ENCODE data around the gene CYBC1.
"Not testable (repeated sequence)": the region's sequence is repeated elsewhere in the genome, so short reads cannot be mapped to it uniquely, and the experiment has no call there.

Gene CYBC1

GRCh38 chr17:82416771-82417170 lies 33.8 kb downstream of the CYBC1 start:
- Mint-ChIP-seq H3K4me1 (ENCODE audit: low read depth) (peaks cover 32% of the 10 kb centered on the region), H3K27ac (no peak overlapping the region), H3K36me3 (ENCODE audit: low read depth) (peaks cover 38% of the 10 kb centered on the region), H3K9me3 (no peaks in the 10 kb centered on the region), H3K4me3 (no peak overlapping the region), H3K27me3 (no peaks in the 10 kb centered on the region)
- no peak for DNase-seq

- no peak overlapping the region for H3K4me3 Mint-ChIP-seq
- H3K27ac Mint-ChIP-seq, result no peak overlapping the region
- H3K27me3 Mint-ChIP-seq, result no peaks in the 10 kb centered on the region
These were observed 34.3 kb downstream of the CYBC1 start for GRCh38 chr17:82416264-82416663.

GRCh38 chr17:82415786-82416185 lies 34.8 kb downstream of the CYBC1 start:
- Mint-ChIP-seq H3K27ac (no peak overlapping the region), H3K36me3 (ENCODE audit: low read depth) (peaks cover 34% of the 10 kb centered on the region), H3K9me3 (no peaks in the 10 kb centered on the region), H3K4me1 (ENCODE audit: low read depth) (peaks cover 31% of the 10 kb centered on the region), H3K4me3 (no peak overlapping the region), H3K27me3 (no peaks in the 10 kb centered on the region)
- no peak for DNase-seq

More at GRCh38 chr17:82416264-82416663, 34.3 kb downstream of the CYBC1 start:
- no peaks in the 10 kb centered on the region for H3K9me3 Mint-ChIP-seq
- H3K4me1 Mint-ChIP-seq (ENCODE audit: low read depth), result peaks cover 32% of the 10 kb centered on the region
- DNase-seq, result no peak
- H3K36me3 Mint-ChIP-seq (ENCODE audit: low read depth), result peaks cover 39% of the 10 kb centered on the region

GRCh38 chr17:82415336-82415735 lies 35.2 kb downstream of the CYBC1 start:
- no peak overlapping the region for H3K27ac Mint-ChIP-seq
- no peak overlapping the region for H3K4me3 Mint-ChIP-seq
- H3K9me3 Mint-ChIP-seq, result no peaks in the 10 kb centered on the region
- peaks cover 31% of the 10 kb centered on the region for H3K4me1 Mint-ChIP-seq (ENCODE audit: low read depth)
- DNase-seq, result no peak
- peaks cover 31% of the 10 kb centered on the region for H3K36me3 Mint-ChIP-seq (ENCODE audit: low read depth)
- no peaks in the 10 kb centered on the region for H3K27me3 Mint-ChIP-seq

GRCh38 chr17:82414548-82415281 lies 35.8 kb downstream of the CYBC1 start:
- Mint-ChIP-seq H3K9me3 (no peaks in the 10 kb centered on the region), H3K36me3 (ENCODE audit: low read depth) (peaks cover 25% of the 10 kb centered on the region), H3K27me3 (no peaks in the 10 kb centered on the region), H3K4me1 (ENCODE audit: low read depth) (peaks cover 25% of the 10 kb centered on the region), H3K27ac (no peak overlapping the region), H3K4me3 (no peak overlapping the region)
- DNase-seq, result peak; percentile 80

- H3K9me3 Mint-ChIP-seq, result no peaks in the 10 kb centered on the region
- DNase-seq, result no peak
- peaks cover 16% of the 10 kb centered on the region for H3K4me1 Mint-ChIP-seq (ENCODE audit: low read depth)
- H3K36me3 Mint-ChIP-seq (ENCODE audit: low read depth), result peaks cover 37% of the 10 kb centered on the region
- H3K4me3 Mint-ChIP-seq, result no peak overlapping the region
- no peaks in the 10 kb centered on the region for H3K27me3 Mint-ChIP-seq
- no peak overlapping the region for H3K27ac Mint-ChIP-seq
These were observed 37.7 kb downstream of the CYBC1 start for GRCh38 chr17:82412535-82413520.

- not testable (repeated sequence) for H3K27ac Mint-ChIP-seq, H3K4me3 Mint-ChIP-seq, DNase-seq, H3K27me3 Mint-ChIP-seq, H3K9me3 Mint-ChIP-seq
- H3K36me3 Mint-ChIP-seq (ENCODE audit: low read depth), result peaks cover 42% of the 10 kb centered on the region
- H3K4me1 Mint-ChIP-seq (ENCODE audit: low read depth), result peaks cover 19% of the 10 kb centered on the region
These were observed 38.5 kb downstream of the CYBC1 start for GRCh38 chr17:82412081-82412480.

GRCh38 chr17:82411396-82412053 lies 39.0 kb downstream of the CYBC1 start:
- peaks cover 19% of the 10 kb centered on the region for H3K4me1 Mint-ChIP-seq (ENCODE audit: low read depth)
- no peaks in the 10 kb centered on the region for H3K9me3 Mint-ChIP-seq
- H3K36me3 Mint-ChIP-seq (ENCODE audit: low read depth), result peaks cover 42% of the 10 kb centered on the region
- H3K27ac Mint-ChIP-seq, result no peak overlapping the region
- DNase-seq, result no peak
- no peaks in the 10 kb centered on the region for H3K27me3 Mint-ChIP-seq
- H3K4me3 Mint-ChIP-seq, result no peak overlapping the region

- Mint-ChIP-seq H3K4me3 (no peak overlapping the region), H3K4me1 (ENCODE audit: low read depth) (peaks cover 16% of the 10 kb centered on the region), H3K27ac (no peak overlapping the region), H3K9me3 (no peaks in the 10 kb centered on the region), H3K36me3 (ENCODE audit: low read depth) (peaks cover 48% of the 10 kb centered on the region), H3K27me3 (no peaks in the 10 kb centered on the region)
- no peak for DNase-seq
These were observed 40.4 kb downstream of the CYBC1 start for GRCh38 chr17:82410014-82410716.

- H3K9me3 Mint-ChIP-seq, result no peaks in the 10 kb centered on the region
- peaks cover 45% of the 10 kb centered on the region for H3K36me3 Mint-ChIP-seq (ENCODE audit: low read depth)
- H3K4me3 Mint-ChIP-seq, result no peak overlapping the region
- no peaks in the 10 kb centered on the region for H3K27me3 Mint-ChIP-seq
- DNase-seq, result no peak
- H3K4me1 Mint-ChIP-seq (ENCODE audit: low read depth), result peaks cover 6% of the 10 kb centered on the region
- no peak overlapping the region for H3K27ac Mint-ChIP-seq
These were observed 41.6 kb downstream of the CYBC1 start for GRCh38 chr17:82408938-82409318.

- H3K4me1 Mint-ChIP-seq (ENCODE audit: low read depth), result peaks cover 6% of the 10 kb centered on the region
- no peaks in the 10 kb centered on the region for H3K27me3 Mint-ChIP-seq
- no peak overlapping the region for H3K27ac Mint-ChIP-seq
- DNase-seq, result no peak
- peaks cover 49% of the 10 kb centered on the region for H3K36me3 Mint-ChIP-seq (ENCODE audit: low read depth)
- H3K4me3 Mint-ChIP-seq, result no peak overlapping the region
- no peaks in the 10 kb centered on the region for H3K9me3 Mint-ChIP-seq
These were observed 42.1 kb downstream of the CYBC1 start for GRCh38 chr17:82408288-82408937.

- H3K4me1 Mint-ChIP-seq (ENCODE audit: low read depth), result peaks cover 8% of the 10 kb centered on the region
- H3K4me3 Mint-ChIP-seq, result no peak overlapping the region
- no peaks in the 10 kb centered on the region for H3K27me3 Mint-ChIP-seq
- DNase-seq, result no peak
- H3K36me3 Mint-ChIP-seq (ENCODE audit: low read depth), result peaks cover 55% of the 10 kb centered on the region
- no peaks in the 10 kb centered on the region for H3K9me3 Mint-ChIP-seq
- peak overlapping the region; percentile 61 for H3K27ac Mint-ChIP-seq
These were observed 43.3 kb downstream of the CYBC1 start for GRCh38 chr17:82407255-82407654.

- Mint-ChIP-seq H3K4me3 (no peak overlapping the region), H3K27ac (no peak overlapping the region)
These were observed 44.4 kb downstream of the CYBC1 start for GRCh38 chr17:82406131-82406671.

More at GRCh38 chr17:82406131-82406671, 44.4 kb downstream of the CYBC1 start:
- H3K27me3 Mint-ChIP-seq, result no peaks in the 10 kb centered on the region
- no peaks in the 10 kb centered on the region for H3K9me3 Mint-ChIP-seq
- H3K4me1 Mint-ChIP-seq (ENCODE audit: low read depth), result peaks cover 11% of the 10 kb centered on the region
- DNase-seq, result no peak
- H3K36me3 Mint-ChIP-seq (ENCODE audit: low read depth), result peaks cover 58% of the 10 kb centered on the region
